ENCODE measurements around the gene AWAT2. TPM values are rescaled to one million over a fixed set of nuclear protein-coding genes. Genes with fewer than 3 reads are reported as not detected.

AWAT2 gene
- total and polyA plus RNA-seq, 10 of the 15 experiments (the other 5 are each of a cell fraction or from before 2014, with no cell fraction given) = not detected

- ChIA-PET RAD21 (ENCODE audit: unreplicated experiment) (no interaction called here), CTCF (interaction anchor here (1.5 kb wide), 1 partner anchor 10 kb away, joined by 6 read pairs; no protein-coding TSS in a partner anchor), POLR2A (no interaction called here), SMC1A (ENCODE audit: uncharacterized antibody, unreplicated experiment) (interaction anchor here (0.6 kb wide), 1 partner anchor 352 kb away, joined by 3 read pairs; no protein-coding TSS in a partner anchor)
- in situ Hi-C loops (cut with MboI) = no loop called here
- Histone ChIP-seq H2AFZ (ENCODE audit: control insufficient read depth, low read depth, low read length) (no peak overlapping the region), H3K9ac (ENCODE audit: control insufficient read depth, insufficient read depth, low read length) (no peak overlapping the region), H4K20me1 (ENCODE audit: control insufficient read depth, insufficient read depth) (no peaks in the 10 kb centered on the region), H3K36me3 (ENCODE audit: control insufficient read depth in 2 of 2, insufficient read depth in 2 of 2, low read length in 1 of 2) (no peaks in the 10 kb centered on the region), H3K27me3 (replicated peaks in 1 of 2; ENCODE audit: control insufficient read depth in 2 of 2, insufficient read depth in 2 of 2, low read length in 1 of 2) (no peaks in the 10 kb centered on the region), H3K4me3 (no peak overlapping the region), H3K9me3 (replicated peaks; ENCODE audit: control insufficient read depth, insufficient read depth, low read length) (no peaks in the 10 kb centered on the region), H3K27ac (ENCODE audit: control insufficient read depth, insufficient read depth) (no peak overlapping the region), H3K4me1 (ENCODE audit: control insufficient read depth, insufficient read depth, low read length) (no peaks in the 10 kb centered on the region), H3K4me2 (ENCODE audit: control insufficient read depth, insufficient read depth) (no peak overlapping the region), H3K79me2 (ENCODE audit: control insufficient read depth, insufficient read depth, low read length) (no peaks in the 10 kb centered on the region)
- FAIRE-seq (no peak), DNase-seq (ENCODE audit: low read depth, low spot score) (no peak), ATAC-seq (no peak)
- 18% methylated on average over 11 of the region's 11 CpGs for WGBS (ENCODE audit: insufficient coverage, insufficient replicate concordance, low lambda C conversion rate, missing lambda C conversion rate)
- intact Hi-C loops (cut with micrococcal nuclease; ENCODE audit: unreplicated experiment) = no loop called here
- BruUV-seq (replicated peaks) = no TSS peak
- TF ChIP-seq YBX1 (IDR thresholded peaks at IDR 0.05) (no peak), BHLHE40 (IDR thresholded peaks at IDR 0.05; ENCODE audit: borderline replicate concordance in 1 of 2, low read depth in 2 of 2, low read length in 1 of 2) (no peak), WRNIP1 (IDR thresholded peaks at IDR 0.05; ENCODE audit: borderline replicate concordance, low read depth, low read length) (no peak)
These were observed 38.3 kb upstream of the AWAT2 start for GRCh38 chrX:70087857-70088630.

GRCh38 chrX:70084592-70085240, 35.0 kb upstream of the AWAT2 start:
- no peak overlapping the region for H3K4me2 ChIP-seq (ENCODE audit: control insufficient read depth, insufficient read depth)
- no peak overlapping the region for H3K4me3 ChIP-seq
- FAIRE-seq (no peak), DNase-seq (ENCODE audit: low read depth, low spot score) (no peak), ATAC-seq (no peak)
- no peak overlapping the region for H3K27ac ChIP-seq (ENCODE audit: control insufficient read depth, insufficient read depth)
- H2AFZ ChIP-seq (ENCODE audit: control insufficient read depth, low read depth, low read length) = no peak overlapping the region
- H3K4me1 ChIP-seq (ENCODE audit: control insufficient read depth, insufficient read depth, low read length) = no peaks in the 10 kb centered on the region
- RAD21 ChIA-PET (ENCODE audit: unreplicated experiment) = no interaction called here
- no peaks in the 10 kb centered on the region for H4K20me1 ChIP-seq (ENCODE audit: control insufficient read depth, insufficient read depth)
- intact Hi-C loops (cut with micrococcal nuclease; ENCODE audit: unreplicated experiment) (no loop called here), in situ Hi-C loops (cut with MboI) (no loop called here)
- SMC1A ChIA-PET (ENCODE audit: uncharacterized antibody, unreplicated experiment) = no interaction called here
- 37% methylated on average over 5 of the region's 5 CpGs for WGBS (ENCODE audit: insufficient coverage, insufficient replicate concordance, low lambda C conversion rate, missing lambda C conversion rate)
- no peaks in the 10 kb centered on the region for H3K36me3 ChIP-seq (ENCODE audit: control insufficient read depth in 2 of 2, insufficient read depth in 2 of 2, low read length in 1 of 2)
- no peak overlapping the region for H3K9ac ChIP-seq (ENCODE audit: control insufficient read depth, insufficient read depth, low read length)
- H3K9me3 ChIP-seq (replicated peaks; ENCODE audit: control insufficient read depth, insufficient read depth, low read length) = no peaks in the 10 kb centered on the region
- POLR2A ChIA-PET = no interaction called here
- H3K27me3 ChIP-seq (replicated peaks in 1 of 2; ENCODE audit: control insufficient read depth in 2 of 2, insufficient read depth in 2 of 2, low read length in 1 of 2) = no peaks in the 10 kb centered on the region
- no TSS peak for BruUV-seq (replicated peaks)
- CTCF ChIA-PET = interaction anchor here (1.2 kb wide), 1 partner anchor 13 kb away, joined by 3 read pairs; no protein-coding TSS in a partner anchor
- no peaks in the 10 kb centered on the region for H3K79me2 ChIP-seq (ENCODE audit: control insufficient read depth, insufficient read depth, low read length)
- TF ChIP-seq NFYA (IDR thresholded peaks at IDR 0.05; ENCODE audit: borderline replicate concordance, low read depth, low read length) (no peak), HDAC2 (IDR thresholded peaks at IDR 0.05) (no peak), NRF1 (conservative IDR thresholded peaks at IDR 0.05; ENCODE audit: low read depth, low read length) (no peak), ZNF384 (IDR thresholded peaks at IDR 0.05; ENCODE audit: borderline replicate concordance, low read depth, low read length) (no peak), SRF (IDR thresholded peaks at IDR 0.05; ENCODE audit: low read depth in 2 of 2, low read length in 2 of 2) (no peak), MEF2A (IDR thresholded peaks at IDR 0.05; ENCODE audit: insufficient read depth, low read depth, low read length) (no peak), CBX5 (IDR thresholded peaks at IDR 0.05; ENCODE audit: low read depth) (no peak), YY1 (IDR thresholded peaks at IDR 0.05; ENCODE audit: low read depth, low read length) (no peak), HDAC6 (IDR thresholded peaks at IDR 0.05; ENCODE audit: unreplicated experiment) (no peak), KAT2A (conservative IDR thresholded peaks at IDR 0.05; ENCODE audit: control insufficient read depth, low read depth, low read length) (no peak), POLR2AphosphoS2 (IDR thresholded peaks at IDR 0.05; ENCODE audit: low read depth, low read length) (no peak)
